Activated CD4-positive, alpha-beta T cell treated with anti-CD3 and anti-CD28 coated beads, Interleukin-2, amount 50 U/mL, for 24 hours (primary cell): ENCODE results near the gene DNAJB13.
"Not testable (repeated sequence)": the region's sequence is repeated elsewhere in the genome, so short reads cannot be mapped to it uniquely, and the experiment has no call there.

ENCODE experiments used
- DNase-seq, 2 donors: peaks; one replicate each; pipeline ENCODE4 v3.0.0-alpha.2; 2020; ENCODE audit warnings: low read depth in 1 of 2, low spot score in 1 of 2

DNAJB13 gene

GRCh38 chr11:73976451-73977151 lies 25.8 kb downstream of the DNAJB13 start:
- DNase-seq: no peak

- DNase-seq: no peak
Observed at GRCh38 chr11:73977856-73978519, 27.2 kb downstream of the DNAJB13 start.

DNA sequence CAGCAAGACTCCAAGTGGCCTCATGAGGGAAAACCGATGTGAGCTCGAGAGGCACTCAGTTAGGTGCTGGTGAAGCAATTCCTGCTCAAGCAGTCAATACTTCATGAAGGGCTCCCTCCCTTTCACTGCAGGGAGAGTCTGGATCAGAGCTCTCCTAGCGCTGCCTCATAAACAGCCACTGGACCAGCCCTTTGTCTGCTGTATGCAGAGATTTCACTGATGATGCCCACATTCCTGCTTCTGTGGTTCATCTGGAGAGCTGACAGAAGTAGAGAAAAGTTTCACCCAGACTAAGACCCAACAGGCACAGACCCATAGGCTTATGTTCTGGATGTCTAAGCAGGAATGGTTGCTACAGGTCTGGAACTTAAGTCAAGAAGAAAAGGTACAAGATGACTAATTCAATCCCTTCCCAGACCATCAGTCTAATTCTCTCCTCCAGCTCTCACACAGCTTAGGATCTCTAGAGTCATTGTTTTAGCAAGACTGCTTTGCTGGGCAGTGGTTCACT lies 27.8 kb downstream of the DNAJB13 start:
- no peak for DNase-seq

GRCh38 chr11:73980001-73980961 lies 29.5 kb downstream of the DNAJB13 start:
- peak in 1 of 2 donors; percentile 49 for DNase-seq

DNA sequence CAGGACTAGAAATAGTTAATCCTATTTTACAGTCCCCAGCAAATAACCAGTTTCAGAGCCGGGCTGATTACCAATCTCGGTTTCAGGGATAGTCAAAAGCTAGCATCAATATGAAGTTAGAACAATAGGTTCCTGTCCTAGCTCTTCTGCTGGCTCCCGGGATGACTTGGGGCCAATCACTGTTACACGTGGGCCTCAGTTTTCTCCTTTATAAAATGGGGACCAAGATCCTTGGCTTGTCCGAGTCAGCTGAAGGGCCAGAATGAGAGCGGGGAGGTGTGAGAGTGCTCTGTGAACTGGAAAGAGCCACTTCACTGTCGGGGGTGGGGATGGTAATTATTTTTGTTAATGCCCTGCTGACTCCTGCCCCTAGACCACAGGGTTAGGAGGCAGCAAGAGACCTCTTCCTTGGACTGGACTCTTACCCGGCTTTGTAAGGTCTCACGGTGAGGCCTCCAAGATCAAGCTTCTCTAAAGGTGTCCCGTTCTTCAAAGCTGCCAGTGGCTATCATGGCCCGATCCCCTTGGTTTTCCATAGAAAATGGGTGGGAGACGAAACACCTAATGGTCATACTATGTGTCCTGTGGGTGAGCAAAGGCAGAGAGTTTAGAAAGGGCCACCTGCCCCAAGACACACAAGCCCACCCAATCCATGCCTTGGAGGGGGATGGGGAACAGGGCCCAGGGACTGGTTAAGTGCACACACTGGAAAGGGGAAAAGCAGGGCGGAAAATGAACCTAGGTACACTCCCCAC lies 30.4 kb downstream of the DNAJB13 start:
- DNase-seq: no peak

DNA sequence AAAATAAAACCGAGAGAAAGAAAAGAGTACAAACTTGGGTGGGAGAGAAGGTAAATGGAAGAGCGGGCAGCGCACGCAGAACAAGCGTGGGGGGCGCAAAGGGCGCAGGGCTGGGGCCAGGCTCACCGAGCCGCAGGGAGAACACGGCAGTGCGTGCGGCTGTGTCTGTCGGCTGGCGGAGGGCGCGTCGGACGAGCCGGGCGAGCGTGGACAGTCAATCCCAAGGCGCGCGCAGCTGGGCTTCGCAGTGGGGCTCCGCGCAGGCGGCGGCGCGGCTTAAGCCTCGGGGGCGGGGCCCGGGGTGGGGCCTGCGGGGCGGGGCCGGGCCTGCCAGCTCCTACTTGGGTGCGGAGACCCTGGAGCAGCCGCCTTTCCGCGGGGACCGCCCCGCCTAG lies 31.8 kb downstream of the DNAJB13 start, which contains the start of gene UCP2:
Gene UCP2, minus strand, starts transcription at position 249 of the 395 bp plus-strand sequence. CDS start 4,465 bp downstream, outside the sequence.
- peak; percentile 67 to 77 for DNase-seq

DNA sequence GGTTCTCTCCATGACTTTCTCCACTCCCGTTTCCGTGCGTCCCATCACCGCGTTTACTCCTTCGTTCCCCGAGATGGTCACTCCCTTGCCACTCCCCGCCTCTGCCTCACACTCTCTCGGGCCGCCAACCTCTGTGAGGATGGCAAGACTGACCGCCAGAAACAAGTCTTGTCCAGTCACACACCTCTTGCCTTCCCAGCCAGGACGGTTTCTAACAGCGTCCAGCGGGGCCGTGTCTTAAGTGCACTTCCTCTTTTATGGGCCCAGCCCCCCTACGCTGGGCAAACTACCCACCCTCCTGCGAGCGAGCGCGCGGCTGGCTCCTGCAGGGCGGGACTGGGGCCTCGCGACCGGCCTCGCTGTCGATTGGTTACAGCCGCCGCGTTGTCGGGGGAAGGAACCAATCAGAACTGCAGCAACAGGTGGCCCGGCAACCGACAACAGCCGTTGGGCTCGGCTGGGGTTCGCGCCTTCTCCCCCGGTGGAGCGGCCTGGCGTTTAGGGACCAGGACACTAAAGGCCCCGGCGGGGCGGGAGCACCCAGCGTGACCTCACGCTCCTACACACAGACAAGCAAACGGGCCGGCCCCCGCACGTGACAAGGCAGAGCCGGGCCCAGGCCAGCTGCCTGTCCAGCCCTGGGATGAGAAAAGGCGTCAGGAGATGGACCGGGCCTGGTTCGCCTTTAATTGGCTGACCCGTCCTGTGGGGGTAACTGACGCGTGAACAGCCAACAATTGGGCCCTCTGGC lies 32.3 kb downstream of the DNAJB13 start:
- DNase-seq: peak; percentile 83 to 92

DNA sequence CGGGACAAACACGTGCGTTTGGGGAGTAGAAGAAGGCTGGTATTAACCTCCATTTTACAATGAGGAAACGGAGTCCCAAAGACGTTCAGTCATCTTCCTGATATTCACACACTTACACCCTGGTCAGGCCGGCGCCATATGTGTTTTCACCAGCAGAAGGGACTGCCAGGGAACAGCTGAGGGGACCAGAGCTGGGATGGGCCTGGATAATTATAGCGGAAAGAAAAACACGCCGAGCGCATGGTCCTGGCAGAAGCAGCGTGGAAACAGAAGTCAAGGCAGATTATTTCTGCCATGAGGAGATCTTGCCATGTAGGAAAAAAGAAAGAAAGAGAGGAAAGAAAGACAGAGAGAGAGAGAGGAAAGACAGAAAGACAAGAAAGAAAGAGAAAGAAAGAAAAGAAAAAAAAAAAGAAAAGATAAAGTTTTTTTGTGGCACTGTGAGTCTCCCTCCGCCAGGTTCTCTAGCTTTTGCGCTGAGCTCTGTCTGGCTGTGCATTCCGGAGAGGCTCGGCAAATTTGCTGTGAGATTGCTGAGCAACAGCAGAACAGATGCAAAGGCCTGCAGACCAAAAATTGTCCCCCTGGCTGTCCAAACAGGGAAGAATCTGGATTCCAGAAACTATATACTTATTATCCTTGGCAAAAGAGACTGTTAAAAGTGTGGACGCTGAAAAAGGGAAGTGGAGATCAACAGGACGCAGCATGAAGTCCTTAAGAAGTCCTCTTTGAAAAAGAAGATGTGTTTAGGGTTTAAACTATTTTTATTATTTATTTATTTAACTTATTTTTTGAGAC lies 33.1 kb downstream of the DNAJB13 start:
- DNase-seq: no peak

DNA sequence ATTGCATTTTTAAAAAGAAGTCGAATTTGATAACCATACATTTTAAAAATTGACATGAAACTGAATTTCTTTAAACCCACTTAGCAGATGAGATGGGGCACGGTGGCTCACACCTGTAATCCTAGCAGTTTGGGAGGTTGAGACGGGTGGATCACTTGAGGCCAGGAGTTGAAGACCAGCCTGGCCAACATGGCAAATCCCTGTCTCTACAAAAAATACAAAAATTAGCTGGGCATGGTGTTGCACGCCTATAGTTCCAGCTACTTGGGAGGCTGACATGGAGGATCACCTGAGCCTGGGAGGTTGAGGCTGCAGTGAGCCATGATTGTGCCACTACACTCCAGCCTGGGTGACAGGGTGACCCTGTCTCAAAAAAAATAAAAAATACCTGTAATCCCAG lies 34.8 kb downstream of the DNAJB13 start:
- not testable (repeated sequence) for DNase-seq

GRCh38 chr11:73988227-73988626 lies 37.4 kb downstream of the DNAJB13 start:
- DNase-seq: no peak

- no peak for DNase-seq
Observed at GRCh38 chr11:73989156-73989555, 38.3 kb downstream of the DNAJB13 start.

DNA sequence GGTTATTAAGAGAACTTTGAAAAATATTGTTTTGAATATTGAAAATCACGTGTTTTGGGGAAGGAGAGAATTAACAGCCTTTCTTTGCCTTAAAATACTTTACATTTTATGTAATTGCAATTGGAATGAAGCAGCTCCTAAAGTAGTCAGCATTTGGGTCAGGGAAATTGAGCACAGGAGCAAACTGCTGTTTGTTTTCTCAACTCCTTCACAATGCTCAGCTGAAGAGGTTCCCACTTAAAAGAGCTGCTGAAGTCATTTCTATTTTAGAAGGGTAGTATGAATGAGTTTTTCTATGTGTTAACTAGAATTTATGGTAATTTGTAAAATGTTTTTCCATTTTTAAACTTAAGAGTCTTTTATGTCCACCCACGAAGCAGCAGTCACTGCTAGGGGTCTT lies 39.9 kb downstream of the DNAJB13 start:
- DNase-seq: no peak

DNA sequence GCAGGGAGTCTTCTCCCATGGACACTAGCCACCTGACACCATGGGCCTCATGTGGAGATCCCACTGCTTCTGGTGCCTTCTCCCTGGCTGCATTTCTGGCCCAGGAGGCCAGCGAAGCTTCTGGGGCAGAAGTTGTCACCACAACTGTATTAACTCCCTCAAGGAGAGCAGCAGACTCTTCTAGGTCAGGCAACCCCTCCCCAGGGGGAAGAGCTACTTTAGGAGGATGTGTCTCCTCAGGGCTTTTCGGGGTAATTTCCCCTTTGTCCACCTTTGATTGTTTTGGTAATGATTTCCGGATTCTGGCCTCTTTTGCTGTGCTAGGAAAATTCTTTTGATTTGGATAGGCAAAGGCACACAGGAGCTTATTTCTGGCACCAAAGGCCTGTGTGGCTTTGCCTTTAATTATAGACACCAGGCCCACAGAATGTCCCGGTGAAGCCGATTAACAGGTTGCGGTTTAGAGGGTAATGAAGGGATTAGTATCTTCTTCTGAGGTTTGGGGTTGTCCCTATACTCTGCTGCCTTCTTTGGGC lies 40.7 kb downstream of the DNAJB13 start:
- DNase-seq: no peak

DNA sequence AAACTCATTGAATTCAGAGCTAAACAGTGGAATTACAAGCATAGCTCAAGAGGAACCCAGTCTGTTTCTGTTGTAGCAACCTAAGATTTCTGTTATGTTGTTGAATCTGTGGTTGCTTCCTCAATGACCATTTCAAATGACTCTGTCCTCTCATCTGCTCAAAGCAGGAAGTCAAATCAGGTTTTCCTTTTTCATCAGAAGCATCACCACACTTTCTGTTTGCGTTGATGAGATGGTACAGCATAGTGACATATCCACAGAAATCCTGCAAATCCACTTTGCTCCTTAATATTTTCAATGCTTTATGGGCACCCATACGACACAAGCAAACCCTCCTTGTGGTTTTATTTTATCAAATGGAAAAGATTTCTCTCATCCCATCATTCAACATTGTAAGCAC lies 44.4 kb downstream of the DNAJB13 start:
- DNase-seq: no peak

DNA sequence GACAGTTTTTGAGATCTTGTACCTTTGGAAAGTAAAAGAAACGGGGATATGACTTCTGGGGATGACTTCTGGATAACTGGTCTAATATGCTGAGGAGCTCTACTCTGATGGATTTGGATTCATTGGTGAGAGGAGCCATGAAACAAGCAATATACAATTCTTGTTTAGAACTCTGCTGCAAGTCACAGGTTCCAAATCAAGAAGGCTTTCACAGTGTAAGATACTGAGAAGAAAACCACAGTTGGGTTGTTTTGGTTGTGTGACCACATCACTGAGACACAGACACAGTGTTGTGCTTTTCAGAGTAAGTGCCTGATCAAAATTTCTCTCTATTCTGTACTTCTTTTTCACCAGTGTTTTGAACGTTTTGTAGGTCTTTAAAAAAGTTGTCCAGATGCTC lies 44.9 kb downstream of the DNAJB13 start:
- no peak for DNase-seq

DNA sequence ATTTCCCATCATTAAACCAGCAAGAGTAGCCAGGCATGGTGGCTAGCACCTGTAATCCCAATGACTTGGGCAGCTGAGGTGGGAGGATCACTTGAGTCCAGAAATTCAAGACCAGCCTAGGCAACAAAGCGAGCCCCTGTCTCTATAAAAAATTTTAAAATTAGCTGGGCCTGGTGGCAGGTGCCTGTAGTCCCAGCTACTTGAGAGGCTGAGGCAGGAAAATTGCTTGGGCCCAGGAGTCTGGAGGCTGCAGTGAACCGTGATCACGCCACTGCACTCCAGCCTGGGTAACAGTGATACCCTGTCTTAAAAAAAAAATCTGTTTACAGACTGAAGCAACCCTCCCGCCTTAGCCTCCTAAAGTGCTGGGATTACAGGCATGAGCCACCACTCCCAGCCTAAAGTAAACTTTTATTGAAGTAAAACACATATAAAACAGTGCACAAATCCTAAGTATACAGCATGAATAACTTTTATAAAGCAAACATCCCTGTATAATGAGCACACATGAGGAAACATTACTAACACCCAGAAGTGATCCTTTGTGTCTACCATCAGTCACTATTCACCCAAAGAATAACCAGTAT lies 45.4 kb downstream of the DNAJB13 start:
- DNase-seq: no peak

- no peak for DNase-seq
Observed at GRCh38 chr11:73997120-73997770, 46.4 kb downstream of the DNAJB13 start.
